Ovary (tissue), 3 donors: ENCODE measurements around the gene MTHFD1L.

Source experiments
- CTCF ChIP-seq, 3 donors: fragments of 450-650 bp in 2 of 3; fragments of 200-600 bp in 1 of 3; IDR thresholded peaks; one replicate each; pipeline versions ENCODE4 v1.5.1 to v1.8.0; 2016 to 2022; ENCODE audit warnings: antibody characterized with exemption in 3 of 3, mild to moderate bottlenecking in 1 of 3
- EP300 ChIP-seq: sonication (generic); formaldehyde crosslinking; IDR thresholded peaks from one replicate; pipeline ENCODE4 v1.6.1; 2017; ENCODE audit warnings: antibody characterized with exemption
- POLR2A ChIP-seq: fragments of 450-650 bp; IDR thresholded peaks from one replicate; pipeline ENCODE4 v1.6.1; 2017; ENCODE audit warnings: antibody characterized with exemption, mild to moderate bottlenecking, moderate library complexity
- donor health status: DM: no; HTN: no; CAD: no.

GRCh38 chr6:151056230-151056907 lies 190.9 kb downstream of the MTHFD1L start:
- TF ChIP-seq CTCF (IDR thresholded peaks at IDR 0.05) = no peak
- TF ChIP-seq EP300 = no peak
- TF ChIP-seq POLR2A = no peak
